Dermis blood vessel endothelial cell (primary cell): ENCODE results near the gene WTIP. TPM values are rescaled to one million over a fixed set of nuclear protein-coding genes. Genes with fewer than 3 reads are reported as not detected.
A peak's percentile ranks its signal among the peaks of the same experiment; 100 is the strongest.

Experiments used
- DNase-seq: peaks from one replicate; pipeline ENCODE4 v3.0.0; 2010
- total RNA-seq: library from RNA; depleted of rRNA; stranded (reverse); fragments of >200 nt; gene quantifications from 2 replicates; pipeline ENCODE4 v1.2.3, GENCODE V29; 2014

WTIP gene
- total RNA-seq, 1 donor from 2014 or later, result 52.1 TPM

DNA sequence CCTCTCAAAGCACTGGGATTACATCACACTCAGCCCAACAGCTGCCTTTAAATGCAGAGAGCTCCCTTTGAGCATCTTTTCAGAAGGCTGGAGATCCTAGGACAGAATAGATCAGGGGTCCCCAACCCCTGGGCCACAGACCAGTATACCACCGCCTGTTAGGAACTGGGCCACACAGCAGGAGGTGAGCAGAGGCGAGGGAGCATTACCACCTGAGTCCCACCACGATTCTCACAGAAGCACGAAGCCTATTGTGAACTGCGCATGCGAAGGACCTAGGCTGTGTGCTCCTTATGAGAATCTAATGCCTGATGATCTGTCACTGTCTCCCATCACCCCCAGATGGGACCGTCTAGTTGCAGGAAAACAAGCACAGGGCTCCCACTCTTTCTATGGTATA, 2.2 kb upstream of the WTIP start:
- no peak for DNase-seq

DNA sequence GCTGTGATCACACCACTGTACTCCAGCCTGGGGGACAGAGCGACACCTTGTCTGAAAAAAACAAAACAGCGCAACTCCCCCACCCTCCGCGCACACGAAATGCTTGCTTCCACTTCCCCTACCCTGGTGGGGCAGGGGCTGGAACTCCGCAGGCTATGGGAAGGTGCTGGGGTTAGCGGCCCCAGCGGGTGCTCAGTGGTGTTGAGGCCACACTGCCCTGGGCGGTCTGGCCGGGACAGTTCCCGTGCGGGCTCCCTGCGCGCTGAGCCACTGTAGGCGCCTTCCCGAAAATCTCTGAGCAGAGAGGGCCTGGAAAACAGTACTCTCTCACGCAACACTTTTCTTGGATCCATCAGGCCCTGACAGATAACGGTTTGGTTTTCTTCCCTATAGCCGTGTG, 1.1 kb upstream of the WTIP start:
- no peak for DNase-seq

DNA sequence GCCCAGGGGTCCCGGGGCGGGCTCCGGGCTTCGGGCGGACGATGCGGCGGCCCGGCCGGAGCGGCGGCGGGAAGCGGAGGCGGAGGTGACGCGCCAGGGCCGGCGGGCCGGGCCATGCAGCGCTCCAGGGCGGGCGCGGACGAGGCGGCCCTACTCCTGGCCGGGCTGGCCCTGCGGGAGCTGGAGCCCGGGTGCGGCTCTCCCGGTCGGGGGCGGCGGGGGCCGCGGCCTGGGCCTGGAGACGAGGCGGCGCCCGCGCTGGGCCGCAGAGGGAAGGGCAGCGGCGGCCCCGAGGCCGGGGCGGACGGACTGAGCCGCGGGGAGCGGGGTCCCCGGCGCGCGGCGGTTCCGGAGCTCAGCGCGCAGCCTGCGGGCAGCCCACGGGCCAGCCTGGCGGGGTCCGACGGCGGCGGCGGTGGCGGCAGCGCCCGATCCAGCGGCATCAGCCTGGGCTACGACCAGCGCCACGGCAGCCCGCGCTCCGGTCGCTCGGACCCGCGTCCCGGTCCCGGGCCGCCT, 362 bp downstream of the WTIP start:
- peak; percentile 73 for DNase-seq

DNA sequence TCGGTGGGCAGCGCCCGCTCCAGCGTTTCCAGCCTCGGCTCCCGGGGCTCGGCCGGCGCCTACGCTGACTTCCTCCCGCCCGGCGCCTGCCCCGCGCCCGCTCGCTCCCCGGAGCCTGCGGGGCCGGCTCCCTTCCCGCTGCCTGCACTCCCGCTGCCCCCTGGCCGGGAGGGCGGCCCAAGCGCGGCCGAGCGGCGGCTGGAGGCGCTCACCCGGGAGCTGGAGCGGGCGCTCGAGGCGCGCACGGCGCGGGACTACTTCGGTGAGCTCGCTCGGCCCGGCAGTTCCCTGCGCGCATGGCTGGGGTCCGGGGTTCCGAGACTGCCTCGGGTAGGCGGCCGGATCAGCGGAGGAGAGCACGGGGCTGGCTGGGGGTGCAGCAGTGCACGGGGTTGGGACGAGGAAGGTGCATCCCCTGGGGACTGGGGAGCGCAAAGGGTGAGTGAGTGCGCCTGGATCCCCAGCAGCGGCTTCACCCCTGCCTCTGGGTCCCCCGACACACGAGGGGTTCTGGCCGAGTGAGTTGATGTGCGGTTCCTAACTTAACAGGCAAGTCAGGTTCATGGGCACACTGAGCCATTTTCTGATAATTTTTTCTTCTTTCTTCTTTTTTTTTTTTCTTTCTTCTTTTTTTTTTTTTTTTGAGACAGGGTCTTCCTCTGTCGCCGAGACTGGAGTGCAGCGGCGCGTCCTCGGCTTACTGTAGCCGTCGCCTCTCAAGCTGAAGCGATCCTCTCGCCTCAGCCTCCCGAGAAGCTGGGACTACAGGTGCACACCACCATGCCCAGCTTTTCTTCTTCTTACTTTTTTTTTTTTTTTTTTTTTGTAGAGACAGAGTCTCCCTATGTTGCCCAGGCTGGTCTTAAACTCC, 1.1 kb downstream of the WTIP start:
- DNase-seq, result peak; percentile 58

DNA sequence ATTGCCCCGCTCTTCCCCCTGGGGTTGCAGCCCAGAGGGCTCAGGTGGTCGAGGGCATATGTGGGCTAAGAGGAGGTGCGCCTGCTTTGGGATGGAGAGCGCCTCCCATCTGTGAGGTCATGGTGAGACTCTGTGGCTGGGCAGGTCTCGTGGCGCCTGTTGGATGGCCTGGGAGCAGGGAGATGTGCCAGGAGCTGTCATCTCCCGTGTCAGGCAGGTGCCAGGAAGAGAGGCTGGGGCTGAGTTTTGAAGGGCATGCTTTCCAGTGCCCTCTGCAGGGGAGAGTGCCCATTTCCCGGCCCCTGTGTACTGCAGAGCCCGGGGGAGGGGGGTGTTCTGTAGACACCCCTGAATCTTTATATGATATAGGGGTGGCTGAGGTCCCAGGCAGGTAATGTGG, 2.8 kb downstream of the WTIP start:
- no peak for DNase-seq

DNA sequence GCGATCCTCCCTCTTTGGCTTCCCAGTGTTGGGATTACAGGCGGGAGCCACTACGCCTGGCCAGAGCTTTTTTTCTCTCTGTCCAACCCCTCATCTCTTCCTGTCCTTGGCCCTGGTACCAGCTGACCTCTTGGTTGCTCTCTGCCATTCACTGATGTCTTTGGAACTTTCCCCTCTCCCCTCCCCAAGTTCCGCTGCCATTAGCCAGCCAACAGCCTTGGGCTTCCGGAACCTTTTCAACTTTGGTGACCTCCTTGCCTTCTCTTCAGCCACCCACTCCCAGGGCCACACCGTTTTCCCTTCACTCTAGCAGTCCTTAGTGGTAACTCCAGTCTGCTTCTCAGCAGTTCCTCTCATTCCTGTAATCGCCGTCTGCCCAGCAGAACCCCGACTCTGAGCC, 4.3 kb downstream of the WTIP start:
- DNase-seq, result no peak

DNA sequence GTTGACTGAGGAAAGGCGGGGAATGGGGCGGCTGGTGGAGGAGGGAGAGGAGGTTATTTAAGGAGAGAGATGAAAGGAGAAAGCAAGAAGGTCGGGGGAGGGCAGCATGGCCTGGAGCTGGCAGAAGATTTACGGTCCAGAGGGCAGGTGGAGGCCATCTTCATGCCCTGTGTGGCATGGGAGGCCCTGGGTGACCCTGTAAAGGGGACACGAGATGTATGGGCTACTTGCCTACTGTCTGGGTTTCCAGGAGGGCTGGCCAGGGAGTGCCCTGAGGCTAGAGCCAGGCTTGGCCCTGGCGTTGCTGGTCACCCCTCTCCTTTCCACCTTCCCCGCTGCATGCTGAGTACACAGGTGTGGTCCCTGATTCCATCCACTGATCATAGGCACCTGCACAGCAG, 6.1 kb downstream of the WTIP start:
- DNase-seq, result no peak

DNA sequence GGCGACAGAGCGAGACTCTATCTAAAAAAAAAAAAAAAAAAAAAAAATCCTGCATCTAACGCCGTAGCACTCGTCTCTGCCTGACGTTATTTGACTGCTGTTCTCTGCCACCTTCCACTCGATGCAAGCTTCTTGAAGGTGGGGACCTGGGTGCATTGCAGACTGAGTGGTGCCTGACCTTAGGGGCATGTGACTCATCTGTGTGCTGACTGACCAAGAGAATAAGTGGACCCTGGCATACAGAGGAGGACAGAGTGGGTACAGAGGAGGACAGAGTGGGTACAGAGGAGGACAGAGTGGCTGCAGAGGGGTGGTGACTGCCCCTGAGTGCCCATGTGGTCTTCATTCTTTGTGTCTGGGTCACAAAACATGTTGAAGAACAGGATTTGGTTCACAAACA, 7.6 kb downstream of the WTIP start:
- no peak for DNase-seq

DNA sequence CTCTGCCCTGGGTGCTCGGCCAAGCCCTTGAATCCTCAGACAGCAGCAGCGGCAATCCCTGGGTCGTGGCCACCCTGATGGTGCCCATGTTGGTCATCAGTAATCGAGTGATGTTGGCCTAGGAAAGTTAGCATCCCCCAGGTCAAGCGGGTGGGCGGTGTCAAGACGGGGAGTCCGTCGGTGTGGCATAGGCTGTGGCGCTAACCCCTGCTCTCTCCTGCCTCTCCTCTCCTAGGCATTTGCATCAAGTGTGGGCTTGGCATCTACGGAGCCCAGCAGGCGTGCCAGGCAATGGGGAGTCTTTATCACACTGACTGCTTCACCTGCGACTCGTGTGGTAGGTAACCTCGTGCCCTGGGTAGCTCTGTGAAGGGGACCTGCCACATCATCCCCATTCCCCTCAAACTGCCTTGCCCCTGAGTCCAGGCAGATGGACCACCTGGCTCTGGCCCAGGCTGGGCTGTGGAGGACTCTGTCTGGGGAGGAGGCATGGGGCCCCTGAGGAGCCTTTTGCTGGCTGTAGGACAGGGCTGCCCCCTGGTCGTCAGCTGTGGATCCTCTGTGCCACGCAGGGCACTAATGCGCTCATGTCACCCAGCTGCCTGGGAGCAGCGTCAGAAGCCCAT, 8.7 kb downstream of the WTIP start:
- no peak for DNase-seq

DNA sequence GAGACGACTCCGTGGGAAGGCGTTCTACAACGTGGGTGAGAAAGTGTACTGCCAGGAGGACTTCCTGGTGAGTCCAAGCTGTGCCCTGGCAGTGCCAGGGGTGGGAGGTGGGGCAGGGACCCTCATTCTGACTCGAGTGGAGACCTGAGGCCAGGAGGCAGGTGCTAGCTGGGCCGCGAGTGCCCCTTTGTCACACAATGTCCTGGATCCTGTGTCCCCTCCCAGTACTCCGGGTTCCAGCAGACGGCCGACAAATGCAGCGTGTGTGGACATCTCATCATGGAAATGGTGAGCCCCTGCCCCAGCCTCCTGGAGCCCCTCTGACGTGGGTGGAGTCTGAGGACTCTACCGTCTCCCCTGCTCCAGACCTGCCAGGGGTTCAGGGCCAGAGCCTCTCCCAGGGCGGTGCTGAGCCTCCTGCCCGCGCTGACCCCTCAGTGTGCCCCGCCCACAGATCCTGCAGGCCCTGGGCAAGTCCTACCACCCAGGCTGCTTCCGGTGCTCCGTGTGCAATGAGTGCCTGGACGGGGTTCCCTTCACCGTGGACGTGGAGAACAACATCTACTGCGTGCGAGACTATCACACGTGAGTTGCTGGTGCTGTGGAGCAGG, 11.6 kb downstream of the WTIP start:
- no peak for DNase-seq

DNA sequence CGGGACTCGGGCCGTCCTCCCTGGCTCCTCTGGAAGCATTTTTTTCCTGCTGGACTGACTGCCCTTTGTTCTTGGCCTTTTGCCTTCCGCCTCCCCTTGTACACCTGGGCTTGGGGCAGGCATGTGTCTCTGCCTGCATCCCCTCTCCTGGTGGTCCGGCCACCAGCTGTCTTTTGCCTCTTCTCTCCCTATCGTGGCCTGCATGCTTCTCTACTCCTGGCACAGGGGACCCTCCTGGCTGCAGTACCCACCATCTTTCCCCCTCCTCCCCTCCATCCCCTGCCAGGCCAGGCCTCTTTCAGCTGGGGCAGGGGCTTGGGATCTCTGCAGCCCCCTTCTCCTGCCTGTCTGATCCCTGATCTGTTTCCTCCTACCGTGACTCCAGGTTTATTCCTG, 12.1 kb downstream of the WTIP start:
- no peak for DNase-seq

DNA sequence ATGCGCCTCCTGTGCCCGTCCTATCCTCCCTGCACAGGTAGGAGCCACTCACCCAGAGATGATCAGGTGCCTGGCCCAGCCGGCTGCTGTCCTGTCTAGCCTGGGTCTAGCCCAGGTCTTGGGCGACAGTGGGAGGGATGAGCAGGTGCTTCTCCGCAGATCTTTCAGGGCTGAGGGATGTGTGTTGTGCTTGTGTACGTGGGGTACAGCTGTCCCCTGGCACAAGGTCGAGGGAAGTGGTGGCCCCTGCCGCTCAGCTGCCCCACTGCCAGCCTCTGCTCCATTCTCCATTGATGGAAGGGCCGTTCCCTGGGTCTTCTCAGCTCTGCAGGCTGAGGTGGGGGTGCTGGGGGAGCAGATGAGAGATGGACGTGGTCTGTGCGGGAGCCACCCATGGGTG, 13.0 kb downstream of the WTIP start:
- no peak for DNase-seq

DNA sequence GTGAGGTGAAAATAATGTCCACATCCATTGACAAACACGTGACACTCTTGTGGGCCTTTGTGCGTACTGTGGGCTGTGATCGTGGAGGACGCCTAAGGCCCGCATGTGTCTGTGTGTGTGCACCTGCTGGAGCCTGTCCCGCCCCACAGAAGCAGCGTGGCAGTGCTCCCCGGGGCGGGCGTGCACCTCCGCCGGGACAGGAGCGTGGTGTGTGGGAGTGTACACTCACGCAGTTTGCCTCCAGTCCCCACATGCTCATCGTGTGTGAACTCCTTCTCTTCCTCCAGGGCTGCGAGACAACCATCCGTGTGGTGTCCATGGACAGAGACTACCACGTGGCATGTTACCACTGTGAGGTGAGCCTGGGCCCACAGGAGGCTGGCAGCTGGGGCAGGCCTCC, 13.9 kb downstream of the WTIP start:
- DNase-seq, result no peak

DNA sequence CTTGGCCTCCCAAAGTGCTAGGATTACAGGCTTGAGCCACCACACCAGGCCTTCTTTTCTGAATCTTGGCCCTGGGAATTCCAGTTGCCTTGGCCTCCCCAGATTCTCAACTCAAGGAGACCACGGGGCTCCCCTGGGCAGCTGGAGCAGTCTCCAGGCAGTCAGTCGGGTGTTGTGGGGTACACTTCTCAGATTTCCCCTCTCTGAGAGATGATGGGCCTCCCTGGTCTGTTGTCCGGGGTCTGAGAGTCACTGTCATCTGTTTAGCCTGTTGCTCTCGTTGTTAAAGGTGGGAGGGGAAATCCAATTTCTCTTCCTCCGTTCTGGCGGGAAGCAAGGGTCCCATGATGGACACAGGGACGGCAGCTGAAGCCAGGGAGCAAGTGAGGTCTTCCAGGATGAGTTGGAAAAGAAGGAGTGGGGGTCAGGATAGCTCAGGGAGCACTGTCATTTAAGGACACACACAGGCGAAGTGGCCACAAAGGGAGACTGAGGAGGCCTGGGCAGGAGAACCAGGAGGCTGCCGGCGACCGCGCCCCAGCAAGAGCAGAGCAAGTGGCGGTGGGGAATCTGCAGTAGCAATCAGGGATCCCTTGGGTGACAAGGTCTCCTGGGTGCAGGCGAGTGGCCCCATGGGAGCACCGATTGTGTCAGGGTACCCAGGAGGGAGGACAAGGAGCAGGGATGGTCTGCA, 15.7 kb downstream of the WTIP start:
- DNase-seq, result no peak

DNA sequence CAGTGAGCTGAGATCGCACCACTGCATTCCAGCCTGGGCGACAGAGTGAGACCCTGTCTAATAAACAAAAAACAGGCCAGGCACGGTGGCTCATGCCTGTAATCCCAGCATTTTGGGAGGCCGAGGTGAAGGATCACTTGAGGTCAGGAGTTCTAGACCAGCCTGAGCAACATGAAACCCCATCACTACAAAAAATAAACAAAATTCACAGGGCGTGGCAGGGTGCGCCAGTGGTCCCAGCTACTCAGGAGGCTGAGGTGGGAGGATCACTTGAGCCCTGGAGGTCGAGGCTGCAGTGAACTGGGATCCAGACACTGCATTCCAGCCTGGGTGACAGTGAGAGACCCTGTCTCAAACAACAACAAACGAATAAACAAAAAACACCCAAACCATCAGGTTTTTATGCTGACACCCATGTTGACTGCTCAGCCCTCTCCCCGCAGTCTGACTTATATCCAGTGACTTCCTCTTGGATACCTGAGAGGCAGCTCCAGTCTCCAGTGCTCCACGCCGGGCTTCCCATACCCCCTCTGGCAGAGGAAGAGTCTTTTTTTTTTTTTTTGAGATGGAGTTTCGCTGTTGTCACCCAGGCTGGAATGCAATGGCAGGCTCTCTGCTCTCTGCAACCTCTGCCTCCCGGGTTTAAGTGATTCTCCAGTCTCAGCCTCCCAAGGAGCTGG, 17.7 kb downstream of the WTIP start:
- DNase-seq, result no peak

DNA sequence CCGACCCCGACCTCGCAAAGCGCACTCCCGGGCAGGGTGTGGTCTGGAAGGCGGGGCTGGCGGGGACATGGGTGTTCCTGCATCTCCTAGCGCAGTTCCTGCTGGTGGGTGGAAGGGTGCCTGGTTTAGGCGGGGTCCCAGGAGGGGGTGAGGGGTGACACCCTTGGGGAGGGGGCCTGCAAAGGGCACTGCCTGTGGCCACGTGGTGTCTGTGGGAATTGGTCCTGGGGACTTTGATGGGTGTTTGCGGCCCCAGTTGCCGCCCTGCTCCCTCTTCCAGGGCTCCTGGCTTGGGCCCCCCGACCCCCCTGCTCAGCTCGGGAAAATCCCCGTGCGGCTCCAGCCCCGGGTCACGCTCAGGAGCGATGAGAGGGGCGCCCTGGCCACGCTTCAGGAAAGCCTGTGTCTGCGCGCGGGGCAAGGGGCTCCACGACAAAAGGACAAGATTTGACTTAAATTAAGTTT, 19.1 kb downstream of the WTIP start:
- DNase-seq, result no peak

DNA sequence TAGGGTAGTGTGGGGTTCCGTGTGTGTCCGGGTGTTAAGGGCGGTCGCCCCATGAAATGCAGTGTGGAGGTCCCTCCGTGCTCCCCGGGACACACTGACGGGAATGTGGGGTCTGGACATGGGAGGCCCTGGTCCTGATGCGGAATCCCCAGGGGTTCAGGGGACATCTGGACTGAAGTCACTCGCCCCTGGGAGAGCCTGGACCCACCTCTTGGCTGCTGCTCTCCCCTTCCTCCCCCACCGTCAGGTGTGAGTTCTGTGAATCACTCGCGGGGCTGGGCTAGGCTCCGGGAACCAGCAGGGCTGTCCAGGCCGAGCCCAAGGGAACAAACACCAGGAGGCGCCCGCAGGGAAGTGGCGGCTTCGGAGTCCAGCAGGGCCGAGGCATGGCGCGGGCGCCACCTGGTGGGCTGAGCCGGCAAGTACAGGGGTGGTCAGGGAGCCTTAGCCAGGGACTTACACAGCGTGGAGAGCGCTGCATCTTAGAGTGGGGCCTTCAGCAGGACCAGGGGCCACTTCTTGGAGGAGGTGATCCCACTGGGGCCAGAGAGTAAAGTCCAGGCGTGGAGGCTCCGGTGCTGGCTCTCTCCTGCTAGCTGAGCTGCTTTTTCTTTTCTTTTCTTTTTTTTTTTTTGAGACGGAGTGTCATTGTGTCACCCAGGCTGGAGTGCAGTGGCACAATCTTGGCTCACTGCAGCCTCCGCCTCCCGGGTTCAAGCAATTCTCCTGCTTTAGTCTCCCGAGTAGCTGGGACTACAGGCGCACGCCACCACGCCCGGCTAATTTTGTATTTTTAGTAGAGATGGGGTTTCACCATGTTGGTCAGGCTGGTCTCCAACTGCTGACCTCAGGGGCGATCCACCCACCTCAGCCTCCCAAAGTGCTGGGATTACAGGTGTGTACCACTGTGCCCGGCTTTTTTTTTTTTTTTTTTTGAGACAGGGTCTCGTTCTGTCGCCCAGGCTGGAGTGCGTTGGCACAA, 20.1 kb downstream of the WTIP start:
- DNase-seq, result peak; percentile 96

DNA sequence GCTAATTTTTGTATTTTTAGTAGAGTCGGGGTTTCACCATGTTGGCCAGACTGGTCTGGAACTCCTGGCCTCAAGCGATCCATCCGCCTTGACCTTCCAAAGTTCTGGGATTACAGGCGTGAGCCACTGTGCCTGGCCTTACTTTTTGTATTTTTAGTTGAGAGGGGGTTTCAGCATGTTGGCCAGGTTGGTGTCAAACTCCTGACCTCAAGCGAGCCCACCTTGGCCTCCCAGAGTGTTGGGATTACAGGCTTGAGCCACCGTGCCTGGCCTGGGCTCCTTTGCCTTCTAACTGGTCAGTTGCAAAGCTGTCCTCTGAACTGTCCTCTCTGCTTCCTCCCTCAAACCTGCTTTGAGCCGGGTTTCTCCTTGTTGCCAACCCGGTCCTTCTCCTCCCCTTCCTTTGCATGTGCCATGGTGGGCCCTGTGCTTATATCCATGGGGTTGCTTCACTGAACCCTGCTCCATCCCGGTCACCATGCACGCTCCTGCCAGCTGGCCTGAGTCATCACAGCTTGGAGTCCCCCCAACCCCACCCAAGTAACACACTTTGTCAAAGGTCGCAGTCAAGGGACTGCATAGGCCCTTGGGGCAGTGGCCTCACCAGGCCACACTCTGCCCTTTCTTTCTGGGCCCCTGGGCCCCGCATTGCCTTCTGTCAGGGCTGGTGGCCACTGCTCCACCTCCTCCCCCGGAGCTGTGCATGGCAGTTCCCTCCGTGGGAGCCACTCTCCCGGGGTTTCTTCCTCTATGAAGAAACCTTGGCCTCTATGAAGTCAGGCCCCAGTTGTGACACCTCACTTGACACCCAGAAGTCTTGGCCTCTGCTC, 21.2 kb downstream of the WTIP start:
- no peak for DNase-seq

DNA sequence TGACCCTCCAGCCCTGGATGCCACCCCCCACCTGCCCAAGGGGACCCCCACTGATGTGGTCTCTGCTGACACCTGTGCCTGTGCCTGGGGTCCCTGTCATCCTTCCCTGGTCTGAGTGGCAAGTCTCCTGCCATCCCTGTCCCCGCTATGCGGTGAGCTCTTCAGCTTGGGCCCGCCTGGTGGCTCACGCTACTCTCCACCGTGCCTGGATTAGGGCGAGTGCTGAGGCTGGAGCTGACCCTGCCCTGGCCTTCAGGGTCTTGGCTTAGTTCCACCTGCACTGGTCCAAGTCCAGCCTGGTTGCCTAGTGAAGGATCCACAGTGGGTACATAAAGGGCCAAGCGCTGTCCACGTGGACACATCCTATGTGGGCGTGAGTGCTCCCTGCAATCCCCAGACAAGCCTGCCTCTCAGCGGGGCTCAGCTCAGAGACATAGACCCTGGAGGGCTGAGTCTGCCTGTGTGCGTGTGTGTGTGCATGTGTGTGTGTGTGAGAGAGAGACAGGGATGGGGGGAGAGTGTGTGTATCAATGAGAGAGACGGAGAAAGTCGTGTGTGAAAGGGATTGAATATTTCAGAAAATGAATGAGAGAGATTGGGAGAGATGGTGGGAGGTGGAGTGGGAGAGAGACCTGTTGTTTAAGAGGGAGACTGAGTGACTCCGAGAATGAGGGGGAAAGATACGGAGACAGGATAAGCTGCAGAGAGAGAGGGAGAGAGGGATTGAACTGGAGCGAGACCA, 22.1 kb downstream of the WTIP start:
- DNase-seq, result no peak
